Duodenal mucosa (tissue), 2 donors: ENCODE data around the gene TRAPPC14.
"Not testable (repeated sequence)": the region's sequence is repeated elsewhere in the genome, so short reads cannot be mapped to it uniquely, and the experiment has no call there.

ENCODE experiments used
- H3K27ac ChIP-seq: one replicate; pipeline ENCODE4 v1.7.0; 2013; ENCODE audit warnings: low read depth, low read length
- H3K27me3 ChIP-seq, 2 donors: one replicate each; pipeline ENCODE4 v1.7.0; 2013; ENCODE audit warnings: low read length in 2 of 2, control low read depth in 1 of 2; ENCODE audit not compliant: insufficient read depth in 2 of 2, control insufficient read depth in 1 of 2
- H3K36me3 ChIP-seq, 2 donors: one replicate each; pipeline ENCODE4 v1.7.0; 2013; ENCODE audit warnings: low read length in 2 of 2, control low read depth in 1 of 2; ENCODE audit not compliant: insufficient read depth in 2 of 2, control insufficient read depth in 1 of 2
- H3K4me1 ChIP-seq, 2 donors: one replicate each; pipeline ENCODE4 v1.7.0; 2013; ENCODE audit warnings: low read length in 2 of 2, control low read depth in 1 of 2; ENCODE audit not compliant: insufficient read depth in 2 of 2, control insufficient read depth in 1 of 2
- H3K4me3 ChIP-seq, 2 donors: one replicate each; pipeline ENCODE4 v1.7.0; 2013; ENCODE audit warnings: low read length in 2 of 2, low read depth in 1 of 2
- H3K9ac ChIP-seq, 2 donors: one replicate each; pipeline ENCODE4 v1.7.0; 2013; ENCODE audit warnings: low read length in 2 of 2, low read depth in 1 of 2
- H3K9me3 ChIP-seq, 2 donors: one replicate each; pipeline ENCODE4 v1.7.0; 2013; ENCODE audit warnings: low read length in 2 of 2, control low read depth in 1 of 2; ENCODE audit not compliant: control insufficient read depth in 1 of 2

The TRAPPC14 gene

GRCh38 chr7:100153708-100154535, 4.6 kb downstream of the TRAPPC14 start:
- no peaks in the 10 kb centered on the region for H3K27me3 ChIP-seq
- H3K36me3 ChIP-seq: peaks cover 5 to 22% of the 10 kb centered on the region in 2 donors
- no peaks in the 10 kb centered on the region for H3K9me3 ChIP-seq
- peak overlapping the region in 1 of 2 donors; percentile 32 for H3K9ac ChIP-seq
- H3K4me3 ChIP-seq: peak overlapping the region in 1 of 2 donors; percentile 39
- peaks cover 52 to 55% of the 10 kb centered on the region in 2 donors for H3K4me1 ChIP-seq
- peak overlapping the region; percentile 75 for H3K27ac ChIP-seq

- no peaks in the 10 kb centered on the region for H3K9me3 ChIP-seq
- H3K27me3 ChIP-seq: no peaks in the 10 kb centered on the region
- no peak overlapping the region for H3K27ac ChIP-seq
- H3K36me3 ChIP-seq: peaks cover 5 to 22% of the 10 kb centered on the region in 2 donors
- no peak overlapping the region for H3K9ac ChIP-seq
- peaks cover 51 to 59% of the 10 kb centered on the region in 2 donors for H3K4me1 ChIP-seq
- H3K4me3 ChIP-seq: peak overlapping the region in 1 of 2 donors; percentile 8
These were observed 5.4 kb downstream of the TRAPPC14 start for GRCh38 chr7:100152937-100153666.

GRCh38 chr7:100152404-100152803, 6.1 kb downstream of the TRAPPC14 start:
- no peak overlapping the region for H3K9ac ChIP-seq
- H3K4me1 ChIP-seq: peaks cover 46 to 55% of the 10 kb centered on the region in 2 donors
- no peaks in the 10 kb centered on the region for H3K9me3 ChIP-seq
- no peaks in the 10 kb centered on the region for H3K27me3 ChIP-seq
- no peak overlapping the region for H3K27ac ChIP-seq
- peaks cover 5 to 22% of the 10 kb centered on the region in 2 donors for H3K36me3 ChIP-seq
- H3K4me3 ChIP-seq: no peak overlapping the region

GRCh38 chr7:100148559-100149328, 9.8 kb downstream of the TRAPPC14 start, which contains the start of gene LAMTOR4:
Gene LAMTOR4 (plus strand): TSS chr7:100148918. CDS start chr7:100148973, 55 bp downstream.
- no peaks in the 10 kb centered on the region for H3K36me3 ChIP-seq
- H3K27ac ChIP-seq: peak within 1 kb of the TSS; percentile 75
- H3K9me3 ChIP-seq: no peaks in the 10 kb centered on the region
- peak within 1 kb of the TSS; percentile 92 to 96 for H3K4me3 ChIP-seq
- H3K9ac ChIP-seq: peak within 1 kb of the TSS; percentile 95 to 96
- H3K4me1 ChIP-seq: peaks cover 15 to 21% of the 10 kb centered on the region in 2 donors
- no peaks in the 10 kb centered on the region for H3K27me3 ChIP-seq

GRCh38 chr7:100148225-100148558, 10.3 kb downstream of the TRAPPC14 start:
- peak overlapping the region; percentile 55 for H3K27ac ChIP-seq
- H3K4me3 ChIP-seq: peak overlapping the region; percentile 78 to 96
- no peaks in the 10 kb centered on the region for H3K36me3 ChIP-seq
- no peaks in the 10 kb centered on the region for H3K9me3 ChIP-seq
- H3K9ac ChIP-seq: peak overlapping the region; percentile 82 to 95
- H3K27me3 ChIP-seq: no peaks in the 10 kb centered on the region
- peaks cover 9 to 16% of the 10 kb centered on the region in 2 donors for H3K4me1 ChIP-seq

GRCh38 chr7:100147278-100147677, 11.2 kb downstream of the TRAPPC14 start:
- Histone ChIP-seq H3K27me3 (no peaks in the 10 kb centered on the region), H3K9me3 (no peaks in the 10 kb centered on the region), H3K4me1 (peaks cover 7 to 13% of the 10 kb centered on the region in 2 donors), H3K36me3 (no peaks in the 10 kb centered on the region), H3K9ac (no peak overlapping the region), H3K4me3 (no peak overlapping the region), H3K27ac (no peak overlapping the region)

GRCh38 chr7:100146350-100146749, 12.2 kb downstream of the TRAPPC14 start:
- H3K4me1 ChIP-seq: peaks cover 11 to 19% of the 10 kb centered on the region in 2 donors
- H3K4me3 ChIP-seq, H3K27ac ChIP-seq: not testable (repeated sequence)

GRCh38 chr7:100142461-100142860, 16.1 kb downstream of the TRAPPC14 start:
- H3K9ac ChIP-seq: no peak overlapping the region
- H3K36me3 ChIP-seq: no peaks in the 10 kb centered on the region
- no peak overlapping the region for H3K4me3 ChIP-seq
- no peaks in the 10 kb centered on the region for H3K9me3 ChIP-seq
- no peak overlapping the region for H3K27ac ChIP-seq
- peaks cover 14 to 16% of the 10 kb centered on the region in 2 donors for H3K4me1 ChIP-seq
- no peaks in the 10 kb centered on the region for H3K27me3 ChIP-seq

More at GRCh38 chr7:100146350-100146749, 12.2 kb downstream of the TRAPPC14 start:
- H3K9ac ChIP-seq, H3K9me3 ChIP-seq, H3K27me3 ChIP-seq, H3K36me3 ChIP-seq: not testable (repeated sequence)

- H3K36me3 ChIP-seq: no peaks in the 10 kb centered on the region
- H3K9ac ChIP-seq: no peak overlapping the region
- no peak overlapping the region for H3K4me3 ChIP-seq
- peak overlapping the region; percentile 38 for H3K27ac ChIP-seq
- H3K9me3 ChIP-seq: no peaks in the 10 kb centered on the region
- H3K27me3 ChIP-seq: no peaks in the 10 kb centered on the region
- peaks cover 14 to 16% of the 10 kb centered on the region in 2 donors for H3K4me1 ChIP-seq
These were observed 17.0 kb downstream of the TRAPPC14 start for GRCh38 chr7:100141555-100141949.
